Measurements from ENCODE around the gene GDF9. TPM values are rescaled to one million over a fixed set of nuclear protein-coding genes. Genes with fewer than 3 reads are reported as not detected.

GDF9 gene
- total RNA-seq, 1 experiment from 2014 or later: 0.54 TPM

DNA sequence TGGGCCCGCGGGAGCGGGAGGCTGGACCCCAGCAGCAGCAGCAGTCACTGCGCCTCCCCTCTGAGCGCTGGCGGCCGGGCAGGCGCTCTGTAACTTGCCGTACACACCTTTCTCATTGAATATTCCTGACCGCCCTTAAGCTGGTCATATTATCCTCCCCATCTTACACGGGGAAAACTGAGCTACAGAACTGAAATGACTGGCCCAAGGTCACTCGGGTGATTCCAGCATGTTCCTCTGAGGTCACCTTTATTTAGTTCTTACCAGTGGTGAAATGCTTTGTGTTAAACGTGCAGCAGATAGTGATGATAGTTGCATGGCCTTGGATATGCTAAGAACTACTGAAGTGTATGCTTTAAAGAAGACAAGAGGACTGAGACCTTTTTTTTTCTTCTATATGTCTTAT is 780 bp upstream of the GDF9 start:
- Histone ChIP-seq H3K4me3 (ENCODE audit: low read depth in 2 of 2, low read length in 2 of 2) (peak overlapping the region; percentile 82 to 95), H3K27me3 (ENCODE audit: control insufficient read depth, insufficient read depth, low read length) (no peaks in the 10 kb centered on the region), H3K9me3 (ENCODE audit: control insufficient read depth, insufficient read depth, low read depth, low read length) (no peaks in the 10 kb centered on the region), H3K27ac (ENCODE audit: low read length) (peak overlapping the region; percentile 94), H3K4me1 (ENCODE audit: control insufficient read depth, insufficient read depth, low read length) (peaks cover 17% of the 10 kb centered on the region), H3K36me3 (ENCODE audit: control insufficient read depth, insufficient read depth, low read length) (peaks cover 12% of the 10 kb centered on the region)
- intact Hi-C loops (cut with micrococcal nuclease; ENCODE audit: unreplicated experiment): no loop called here
- DNase-seq (ENCODE audit: low read depth, low spot score) (no peak), ATAC-seq (peak; percentile 25)
- in situ Hi-C loops (cut with HindIII; ENCODE audit: low pct_unique_long_range_greater_than_20kb, low sequenced_read_pairs): no loop called here
- CTCF ChIA-PET: interaction anchor here (0.6 to 0.7 kb wide), 2 partner anchors 27 to 366 kb away, joined by 3 read pairs; no protein-coding TSS in a partner anchor
- no TSS peak for BruUV-seq (replicated peaks)
- POLR2A ChIA-PET: interaction anchor here (1.1 kb wide), 1 partner anchor 10 kb away, joined by 3 read pairs; no protein-coding TSS in a partner anchor
- no peak for TF ChIP-seq TCF7L2 (IDR thresholded peaks at IDR 0.05; ENCODE audit: low read depth, low read length)
- TF ChIP-seq, protein P1, sequence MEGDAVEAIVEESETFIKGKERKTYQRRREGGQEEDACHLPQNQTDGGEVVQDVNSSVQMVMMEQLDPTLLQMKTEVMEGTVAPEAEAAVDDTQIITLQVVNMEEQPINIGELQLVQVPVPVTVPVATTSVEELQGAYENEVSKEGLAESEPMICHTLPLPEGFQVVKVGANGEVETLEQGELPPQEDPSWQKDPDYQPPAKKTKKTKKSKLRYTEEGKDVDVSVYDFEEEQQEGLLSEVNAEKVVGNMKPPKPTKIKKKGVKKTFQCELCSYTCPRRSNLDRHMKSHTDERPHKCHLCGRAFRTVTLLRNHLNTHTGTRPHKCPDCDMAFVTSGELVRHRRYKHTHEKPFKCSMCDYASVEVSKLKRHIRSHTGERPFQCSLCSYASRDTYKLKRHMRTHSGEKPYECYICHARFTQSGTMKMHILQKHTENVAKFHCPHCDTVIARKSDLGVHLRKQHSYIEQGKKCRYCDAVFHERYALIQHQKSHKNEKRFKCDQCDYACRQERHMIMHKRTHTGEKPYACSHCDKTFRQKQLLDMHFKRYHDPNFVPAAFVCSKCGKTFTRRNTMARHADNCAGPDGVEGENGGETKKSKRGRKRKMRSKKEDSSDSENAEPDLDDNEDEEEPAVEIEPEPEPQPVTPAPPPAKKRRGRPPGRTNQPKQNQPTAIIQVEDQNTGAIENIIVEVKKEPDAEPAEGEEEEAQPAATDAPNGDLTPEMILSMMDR (IDR thresholded peaks at IDR 0.05): no peak
- no peak for TF ChIP-seq POLR2AphosphoS5 (IDR thresholded peaks at IDR 0.05; ENCODE audit: low read depth, low read length)
- TF ChIP-seq, protein P2, sequence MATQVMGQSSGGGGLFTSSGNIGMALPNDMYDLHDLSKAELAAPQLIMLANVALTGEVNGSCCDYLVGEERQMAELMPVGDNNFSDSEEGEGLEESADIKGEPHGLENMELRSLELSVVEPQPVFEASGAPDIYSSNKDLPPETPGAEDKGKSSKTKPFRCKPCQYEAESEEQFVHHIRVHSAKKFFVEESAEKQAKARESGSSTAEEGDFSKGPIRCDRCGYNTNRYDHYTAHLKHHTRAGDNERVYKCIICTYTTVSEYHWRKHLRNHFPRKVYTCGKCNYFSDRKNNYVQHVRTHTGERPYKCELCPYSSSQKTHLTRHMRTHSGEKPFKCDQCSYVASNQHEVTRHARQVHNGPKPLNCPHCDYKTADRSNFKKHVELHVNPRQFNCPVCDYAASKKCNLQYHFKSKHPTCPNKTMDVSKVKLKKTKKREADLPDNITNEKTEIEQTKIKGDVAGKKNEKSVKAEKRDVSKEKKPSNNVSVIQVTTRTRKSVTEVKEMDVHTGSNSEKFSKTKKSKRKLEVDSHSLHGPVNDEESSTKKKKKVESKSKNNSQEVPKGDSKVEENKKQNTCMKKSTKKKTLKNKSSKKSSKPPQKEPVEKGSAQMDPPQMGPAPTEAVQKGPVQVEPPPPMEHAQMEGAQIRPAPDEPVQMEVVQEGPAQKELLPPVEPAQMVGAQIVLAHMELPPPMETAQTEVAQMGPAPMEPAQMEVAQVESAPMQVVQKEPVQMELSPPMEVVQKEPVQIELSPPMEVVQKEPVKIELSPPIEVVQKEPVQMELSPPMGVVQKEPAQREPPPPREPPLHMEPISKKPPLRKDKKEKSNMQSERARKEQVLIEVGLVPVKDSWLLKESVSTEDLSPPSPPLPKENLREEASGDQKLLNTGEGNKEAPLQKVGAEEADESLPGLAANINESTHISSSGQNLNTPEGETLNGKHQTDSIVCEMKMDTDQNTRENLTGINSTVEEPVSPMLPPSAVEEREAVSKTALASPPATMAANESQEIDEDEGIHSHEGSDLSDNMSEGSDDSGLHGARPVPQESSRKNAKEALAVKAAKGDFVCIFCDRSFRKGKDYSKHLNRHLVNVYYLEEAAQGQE (IDR thresholded peaks at IDR 0.05; ENCODE audit: insufficient read depth in 1 of 2, low read depth in 2 of 2, low read length in 1 of 2): no peak
- no peak for TF ChIP-seq SIN3A (IDR thresholded peaks at IDR 0.05; ENCODE audit: borderline replicate concordance, insufficient read depth, low read depth, low read length)

DNA sequence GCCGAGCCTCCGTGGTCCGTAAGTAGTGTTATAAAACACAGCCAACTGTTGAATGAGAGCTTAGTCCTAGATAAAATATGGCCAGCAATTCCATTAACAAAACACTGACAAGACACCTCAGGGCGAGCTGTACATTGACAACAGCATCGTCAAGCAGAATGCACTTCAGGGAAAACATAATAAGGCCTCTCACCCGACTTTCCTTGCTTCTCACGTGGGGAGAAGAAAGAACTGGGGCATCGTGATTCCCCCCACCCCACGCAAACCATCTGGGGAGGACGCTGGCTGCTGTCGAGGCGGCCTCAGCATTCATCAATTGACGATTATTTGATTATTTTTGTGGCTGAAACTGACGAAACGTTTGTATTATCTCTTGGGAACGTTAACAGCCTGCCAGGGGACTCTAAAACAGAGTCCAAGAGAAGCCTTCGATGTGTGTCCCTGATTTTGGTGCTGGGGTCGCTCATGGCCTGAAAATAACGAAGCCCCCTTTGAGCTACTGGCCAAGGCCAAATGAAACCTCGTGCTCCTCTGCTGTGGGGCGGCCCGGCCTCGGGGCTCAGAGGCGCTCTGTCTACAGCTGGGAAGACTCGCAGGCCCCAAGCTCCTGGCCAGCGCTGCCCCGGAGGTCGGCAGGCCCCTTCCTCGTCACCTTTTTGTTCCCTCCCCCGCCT is 464 bp downstream of the GDF9 start:
- ATAC-seq: peak; percentile 72
- TSS peak; percentile 89 for BruUV-seq (replicated peaks)
- intact Hi-C loops (cut with micrococcal nuclease; ENCODE audit: unreplicated experiment): no loop called here
- H3K27me3 ChIP-seq (ENCODE audit: control insufficient read depth, insufficient read depth, low read length): no peaks in the 10 kb centered on the region
- DNase-seq (ENCODE audit: low read depth, low spot score): no peak
- ChIA-PET POLR2A (interaction anchor here (0.6 to 1.1 kb wide), 2 partner anchors 9 to 96 kb away, joined by 3 to 4 read pairs; no protein-coding TSS in a partner anchor), CTCF (interaction anchor here (0.5 kb wide), 1 partner anchor 178 kb away, joined by 3 read pairs; no protein-coding TSS in a partner anchor)
- in situ Hi-C loops (cut with HindIII; ENCODE audit: low pct_unique_long_range_greater_than_20kb, low sequenced_read_pairs): no loop called here
- H3K27ac ChIP-seq (ENCODE audit: low read length): peak overlapping the region; percentile 94
- TF ChIP-seq TCF7L2 (IDR thresholded peaks at IDR 0.05; ENCODE audit: low read depth, low read length): no peak
- peaks cover 12% of the 10 kb centered on the region for H3K36me3 ChIP-seq (ENCODE audit: control insufficient read depth, insufficient read depth, low read length)
- H3K4me1 ChIP-seq (ENCODE audit: control insufficient read depth, insufficient read depth, low read length): peaks cover 17% of the 10 kb centered on the region
- H3K9me3 ChIP-seq (ENCODE audit: control insufficient read depth, insufficient read depth, low read depth, low read length): no peaks in the 10 kb centered on the region
- H3K4me3 ChIP-seq (ENCODE audit: low read depth in 2 of 2, low read length in 2 of 2): peak overlapping the region; percentile 82 to 95

DNA sequence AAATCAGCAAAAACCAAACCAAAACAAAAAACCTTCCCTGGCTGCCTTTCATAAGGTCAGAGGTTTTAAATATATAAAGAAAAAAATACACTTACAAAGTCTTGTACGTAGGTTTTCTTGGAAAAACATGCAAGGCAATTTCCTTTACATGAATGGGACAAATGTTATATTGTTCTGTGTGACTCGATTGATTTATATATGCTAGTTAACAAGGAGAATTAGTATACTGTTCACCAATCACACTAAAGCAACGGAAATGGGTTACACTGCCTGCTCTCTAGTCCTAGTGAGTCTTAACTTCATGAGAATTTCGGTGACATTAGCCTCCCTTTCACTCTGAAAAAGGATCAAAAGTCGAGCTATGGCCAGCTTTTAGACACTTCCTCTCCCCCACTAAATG is 5.5 kb downstream of the GDF9 start:
- in situ Hi-C loops (cut with HindIII; ENCODE audit: low pct_unique_long_range_greater_than_20kb, low sequenced_read_pairs): no loop called here

More for the DNA sequence above, 5.5 kb downstream of the GDF9 start:
- no peak for DNase-seq (ENCODE audit: low read depth, low spot score)
- POLR2A ChIA-PET: interaction anchor here (0.8 kb wide), 1 partner anchor 15 kb away, joined by 5 read pairs; no protein-coding TSS in a partner anchor
- ATAC-seq: no peak
- no peaks in the 10 kb centered on the region for H3K9me3 ChIP-seq (ENCODE audit: control insufficient read depth, insufficient read depth, low read depth, low read length)
- CTCF ChIA-PET: no interaction called here
- TF ChIP-seq, protein P2 (IDR thresholded peaks at IDR 0.05; ENCODE audit: insufficient read depth in 1 of 2, low read depth in 2 of 2, low read length in 1 of 2): no peak
- TF ChIP-seq TCF7L2 (IDR thresholded peaks at IDR 0.05; ENCODE audit: low read depth, low read length) (no peak), POLR2AphosphoS5 (IDR thresholded peaks at IDR 0.05; ENCODE audit: low read depth, low read length) (no peak), SIN3A (IDR thresholded peaks at IDR 0.05; ENCODE audit: borderline replicate concordance, insufficient read depth, low read depth, low read length) (no peak)
- TF ChIP-seq, protein P1 (IDR thresholded peaks at IDR 0.05): no peak
- intact Hi-C loops (cut with micrococcal nuclease; ENCODE audit: unreplicated experiment): no loop called here
- no peak overlapping the region for H3K27ac ChIP-seq (ENCODE audit: low read length)
- H3K4me1 ChIP-seq (ENCODE audit: control insufficient read depth, insufficient read depth, low read length): peaks cover 4% of the 10 kb centered on the region; the same call in 1 of the 2 replicates
- no peak overlapping the region for H3K4me3 ChIP-seq (ENCODE audit: low read depth in 2 of 2, low read length in 2 of 2)
- H3K27me3 ChIP-seq (ENCODE audit: control insufficient read depth, insufficient read depth, low read length): no peaks in the 10 kb centered on the region
- H3K36me3 ChIP-seq (ENCODE audit: control insufficient read depth, insufficient read depth, low read length): no peaks in the 10 kb centered on the region
- no TSS peak for BruUV-seq (replicated peaks)
